DND-41 (cell line): Measurements from ENCODE around the gene STXBP6.

Experiments used
- EZH2 ChIP-seq: IDR thresholded peaks from 3 replicates; pipeline ENCODE4 v1.6.1; 2012; ENCODE audit warnings: borderline replicate concordance, low read depth, mild to moderate bottlenecking, moderate library complexity, low read length, inconsistent platforms; ENCODE audit not compliant: severe bottlenecking
- TF ChIP-seq, protein P1 (sequence below): IDR thresholded peaks from 2 replicates; pipeline ENCODE4 v1.5.1; 2012; ENCODE audit warnings: borderline replicate concordance, low read length, moderate library complexity, mild to moderate bottlenecking; ENCODE audit not compliant: poor library complexity, severe bottlenecking; ENCODE audit errors: extremely low read depth

- TF ChIP-seq, protein P1, sequence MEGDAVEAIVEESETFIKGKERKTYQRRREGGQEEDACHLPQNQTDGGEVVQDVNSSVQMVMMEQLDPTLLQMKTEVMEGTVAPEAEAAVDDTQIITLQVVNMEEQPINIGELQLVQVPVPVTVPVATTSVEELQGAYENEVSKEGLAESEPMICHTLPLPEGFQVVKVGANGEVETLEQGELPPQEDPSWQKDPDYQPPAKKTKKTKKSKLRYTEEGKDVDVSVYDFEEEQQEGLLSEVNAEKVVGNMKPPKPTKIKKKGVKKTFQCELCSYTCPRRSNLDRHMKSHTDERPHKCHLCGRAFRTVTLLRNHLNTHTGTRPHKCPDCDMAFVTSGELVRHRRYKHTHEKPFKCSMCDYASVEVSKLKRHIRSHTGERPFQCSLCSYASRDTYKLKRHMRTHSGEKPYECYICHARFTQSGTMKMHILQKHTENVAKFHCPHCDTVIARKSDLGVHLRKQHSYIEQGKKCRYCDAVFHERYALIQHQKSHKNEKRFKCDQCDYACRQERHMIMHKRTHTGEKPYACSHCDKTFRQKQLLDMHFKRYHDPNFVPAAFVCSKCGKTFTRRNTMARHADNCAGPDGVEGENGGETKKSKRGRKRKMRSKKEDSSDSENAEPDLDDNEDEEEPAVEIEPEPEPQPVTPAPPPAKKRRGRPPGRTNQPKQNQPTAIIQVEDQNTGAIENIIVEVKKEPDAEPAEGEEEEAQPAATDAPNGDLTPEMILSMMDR = no peak
- TF ChIP-seq EZH2 = no peak
These were observed 269.7 kb downstream of the STXBP6 start for GRCh38 chr14:24780281-24780680.
